H9 (cell line): ENCODE results near the gene MDFIC2. TPM values are rescaled to one million over a fixed set of nuclear protein-coding genes. Genes with fewer than 3 reads are reported as not detected.

Experiments
- DNase-seq: peaks from one replicate; pipeline ENCODE4 v3.0.0-alpha.2; 2017
- H2AFZ ChIP-seq: one replicate; pipeline ENCODE4 v1.6.1; 2013; ENCODE audit warnings: mild to moderate bottlenecking, low read length, control low read depth, moderate library complexity
- H2AK5ac ChIP-seq: 2 replicates; pipeline ENCODE4 v1.6.1; 2013; ENCODE audit warnings: low read length, control low read depth, mixed read lengths; ENCODE audit not compliant: insufficient read length
- H2BK120ac ChIP-seq: one replicate; pipeline ENCODE4 v1.6.1; 2013; ENCODE audit warnings: low read depth, mild to moderate bottlenecking, low read length, control low read depth, inconsistent platforms; ENCODE audit not compliant: poor library complexity, severe bottlenecking
- H2BK12ac ChIP-seq: 2 replicates; pipeline ENCODE4 v1.6.1; 2013; ENCODE audit warnings: low read length, control low read depth, mixed read lengths, low read depth; ENCODE audit not compliant: insufficient read length
- H2BK15ac ChIP-seq: 2 replicates; pipeline ENCODE4 v1.6.1; 2013; ENCODE audit warnings: low read depth, low read length, control low read depth
- H2BK20ac ChIP-seq: one replicate; pipeline ENCODE4 v1.6.1; 2013; ENCODE audit warnings: low read depth, mild to moderate bottlenecking, low read length, control low read depth, inconsistent platforms; ENCODE audit not compliant: poor library complexity, severe bottlenecking
- H2BK5ac ChIP-seq: 2 replicates; pipeline ENCODE4 v1.6.1; 2013; ENCODE audit warnings: low read length, control low read depth, mixed read lengths; ENCODE audit not compliant: insufficient read length
- H3K14ac ChIP-seq: 2 replicates; pipeline ENCODE4 v1.6.1; 2013; ENCODE audit warnings: low read length, control low read depth; ENCODE audit not compliant: insufficient read depth
- H3K18ac ChIP-seq: 2 replicates; pipeline ENCODE4 v1.6.1; 2013; ENCODE audit warnings: low read depth, mild to moderate bottlenecking, mixed read lengths, low read length, control low read depth; ENCODE audit not compliant: insufficient read length
- H3K23ac ChIP-seq: 2 replicates; pipeline ENCODE4 v1.6.1; 2013; ENCODE audit warnings: low read length, control low read depth, mixed read lengths, low read depth; ENCODE audit not compliant: insufficient read length
- H3K23me2 ChIP-seq: 2 replicates; pipeline ENCODE4 v1.6.1; 2013; ENCODE audit warnings: low read depth, mild to moderate bottlenecking, mixed read lengths, low read length, control low read depth; ENCODE audit not compliant: insufficient read length, poor library complexity, severe bottlenecking
- H3K27ac ChIP-seq: 2 replicates; pipeline ENCODE4 v1.5.1; 2013; ENCODE audit warnings: low read length, control low read depth, mixed read lengths, low read depth; ENCODE audit not compliant: insufficient read length
- H3K27me3 ChIP-seq: 2 replicates; pipeline ENCODE4 v1.6.1; 2013; ENCODE audit warnings: low read length, control low read depth, inconsistent platforms; ENCODE audit not compliant: insufficient read depth
- H3K4ac ChIP-seq: 2 replicates; pipeline ENCODE4 v1.6.1; 2013; ENCODE audit warnings: low read depth, mild to moderate bottlenecking, control low read depth, inconsistent platforms, low read length, moderate library complexity
- H3K4me1 ChIP-seq: 2 replicates; pipeline ENCODE4 v1.6.1; 2013; ENCODE audit warnings: low read length, control low read depth, inconsistent platforms; ENCODE audit not compliant: insufficient read depth
- H3K4me2 ChIP-seq: 2 replicates; pipeline ENCODE4 v1.6.1; 2013; ENCODE audit warnings: low read length, control low read depth, mixed read lengths; ENCODE audit not compliant: insufficient read length, insufficient read depth
- H3K56ac ChIP-seq: 2 replicates; pipeline ENCODE4 v1.6.1; 2013; ENCODE audit warnings: low read depth, mild to moderate bottlenecking, mixed read lengths, low read length, control low read depth; ENCODE audit not compliant: insufficient read length
- H3K79me1 ChIP-seq: 2 replicates; pipeline ENCODE4 v1.6.1; 2013; ENCODE audit warnings: low read depth, mild to moderate bottlenecking, moderate library complexity, low read length, control low read depth, inconsistent platforms; ENCODE audit not compliant: insufficient read depth, poor library complexity, severe bottlenecking
- H3K79me2 ChIP-seq: 2 replicates; pipeline ENCODE4 v1.6.1; 2013; ENCODE audit warnings: low read length, control low read depth, inconsistent platforms; ENCODE audit not compliant: insufficient read depth
- H3K9ac ChIP-seq: 2 replicates; pipeline ENCODE4 v1.6.1; 2013; ENCODE audit warnings: low read length, control low read depth, mixed read lengths; ENCODE audit not compliant: insufficient read length; ENCODE audit errors: extremely low read depth
- H3K9me3 ChIP-seq: one replicate; pipeline ENCODE4 v1.6.1; 2013; ENCODE audit warnings: low read depth, low read length, inconsistent platforms; ENCODE audit not compliant: control insufficient read depth
- H3T11ph ChIP-seq: one replicate; pipeline ENCODE4 v1.6.1; 2013; ENCODE audit warnings: mild to moderate bottlenecking, low read length, control low read depth, inconsistent platforms
- H4K20me1 ChIP-seq: one replicate; pipeline ENCODE4 v1.6.1; 2013; ENCODE audit not compliant: control insufficient read depth, insufficient read length, insufficient read depth
- H4K5ac ChIP-seq: 2 replicates; pipeline ENCODE4 v1.6.1; 2013; ENCODE audit warnings: low read depth, mild to moderate bottlenecking, mixed read lengths, low read length, control low read depth; ENCODE audit not compliant: insufficient read length
- H4K8ac ChIP-seq: replicated peaks from 2 replicates; pipeline ENCODE4 v1.6.1; 2013; ENCODE audit warnings: low read length, control low read depth, mixed read lengths, low read depth; ENCODE audit not compliant: insufficient read length
- H4K91ac ChIP-seq: 2 replicates; pipeline ENCODE4 v1.6.1; 2013; ENCODE audit warnings: low read depth, mild to moderate bottlenecking, moderate library complexity, mixed read lengths, low read length, control low read depth; ENCODE audit not compliant: insufficient read length
- H3K27ac Mint-ChIP-seq, 3 experiments: 2 replicates in 2 of 3; 3 replicates in 1 of 3; pipeline ENCODE4 v1.8.0; 2020 to 2021; ENCODE audit warnings: mixed read lengths in 3 of 3, mild to moderate bottlenecking in 1 of 3, moderate library complexity in 1 of 3
- H3K27me3 Mint-ChIP-seq: 2 replicates; pipeline ENCODE4 v1.8.0; 2021; ENCODE audit warnings: low read depth, mild to moderate bottlenecking, moderate library complexity, mixed read lengths
- H3K36me3 Mint-ChIP-seq, 3 experiments: 2 replicates in 2 of 3; 3 replicates in 1 of 3; pipeline ENCODE4 v1.8.0; 2020 to 2021; ENCODE audit warnings: low read depth in 3 of 3, mixed read lengths in 3 of 3; ENCODE audit not compliant: insufficient read depth in 1 of 3
- H3K4me1 Mint-ChIP-seq, 2 experiments: 2 replicates each; pipeline ENCODE4 v1.8.0; 2020; ENCODE audit warnings: mixed read lengths in 2 of 2
- H3K4me3 Mint-ChIP-seq, 2 experiments: 2 replicates in 1 of 2; 3 replicates in 1 of 2; pipeline ENCODE4 v1.8.0; 2020 to 2021; ENCODE audit warnings: mild to moderate bottlenecking in 2 of 2, mixed read lengths in 2 of 2, moderate library complexity in 1 of 2
- H3K9me3 Mint-ChIP-seq, 2 experiments: 2 replicates in 1 of 2; 3 replicates in 1 of 2; pipeline ENCODE4 v1.8.0; 2020; ENCODE audit warnings: mild to moderate bottlenecking in 2 of 2, mixed read lengths in 2 of 2, moderate library complexity in 1 of 2
- WGBS: extraction: QIAGEN DNeasy Blood & Tissue Kit; methylation state at CpG from one replicate; pipeline ENCODE4 v1.1.7; 2013; ENCODE audit warnings: missing lambda C conversion rate, low lambda C conversion rate, mixed read lengths; ENCODE audit not compliant: insufficient read length; ENCODE audit errors: extremely low coverage; 5-methylcytosine and 5-hydroxymethylcytosine counted together
- total RNA-seq: library from RNA; stranded (reverse); gene quantifications from 2 replicates; pipeline ENCODE4 v1.2.1, GENCODE V29; 2021
- TF ChIP-seq, protein P1 (sequence below): fragments of 200-600 bp; sonication (generic); conservative IDR thresholded peaks from 3 replicates; pipeline ENCODE4 v1.8.0; 2021; ENCODE audit warnings: antibody characterized with exemption, mild to moderate bottlenecking

The MDFIC2 gene
- total RNA-seq, 1 experiment from 2014 or later: not detected

DNA sequence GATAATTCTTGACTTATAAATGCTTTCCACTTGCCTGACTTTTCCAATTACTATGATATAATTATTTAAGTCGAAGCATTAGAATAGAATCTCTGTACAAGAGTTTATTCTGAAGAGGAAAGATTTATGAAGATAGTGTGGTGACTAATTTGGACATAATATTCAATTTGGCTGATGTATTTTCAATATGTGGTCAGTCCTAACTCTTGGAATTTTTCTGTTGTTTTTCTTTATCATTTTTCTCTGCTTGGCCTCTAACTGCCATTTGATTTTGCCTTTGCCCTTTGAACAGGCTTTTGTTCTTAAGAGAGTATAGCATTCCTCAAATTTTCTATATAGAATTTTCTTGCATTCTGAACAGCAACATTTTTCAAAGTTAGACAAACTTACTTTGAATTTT lies 2.6 kb upstream of the MDFIC2 start:
- no peaks in the 10 kb centered on the region for H3K79me1 ChIP-seq
- no peak overlapping the region for H2BK12ac ChIP-seq
- no peak overlapping the region for H2BK15ac ChIP-seq
- H2BK20ac ChIP-seq: no peak overlapping the region
- no peak overlapping the region for H4K8ac ChIP-seq
- no peak overlapping the region for H3K14ac ChIP-seq
- no peak overlapping the region for H3T11ph ChIP-seq
- H2AK5ac ChIP-seq: no peak overlapping the region
- no peak overlapping the region for H2BK5ac ChIP-seq
- no peak overlapping the region for H3K23ac ChIP-seq
- no peaks in the 10 kb centered on the region for H4K20me1 ChIP-seq
- H3K4me1 ChIP-seq: no peaks in the 10 kb centered on the region
- H3K23me2 ChIP-seq: no peaks in the 10 kb centered on the region
- H2BK120ac ChIP-seq: no peak overlapping the region
- no peak overlapping the region for H3K4me3 Mint-ChIP-seq
- no peak overlapping the region for H3K4ac ChIP-seq
- WGBS: no CpG with 5 or more reads among the region's 1 CpG
- H3K56ac ChIP-seq: no peak overlapping the region
- H2AFZ ChIP-seq: no peak overlapping the region
- H3K4me1 Mint-ChIP-seq: peaks cover 4 to 10% of the 10 kb centered on the region in 2 experiments; a peak in 3 of 4 replicates
- no peaks in the 10 kb centered on the region for H3K79me2 ChIP-seq
- TF ChIP-seq, protein P1, sequence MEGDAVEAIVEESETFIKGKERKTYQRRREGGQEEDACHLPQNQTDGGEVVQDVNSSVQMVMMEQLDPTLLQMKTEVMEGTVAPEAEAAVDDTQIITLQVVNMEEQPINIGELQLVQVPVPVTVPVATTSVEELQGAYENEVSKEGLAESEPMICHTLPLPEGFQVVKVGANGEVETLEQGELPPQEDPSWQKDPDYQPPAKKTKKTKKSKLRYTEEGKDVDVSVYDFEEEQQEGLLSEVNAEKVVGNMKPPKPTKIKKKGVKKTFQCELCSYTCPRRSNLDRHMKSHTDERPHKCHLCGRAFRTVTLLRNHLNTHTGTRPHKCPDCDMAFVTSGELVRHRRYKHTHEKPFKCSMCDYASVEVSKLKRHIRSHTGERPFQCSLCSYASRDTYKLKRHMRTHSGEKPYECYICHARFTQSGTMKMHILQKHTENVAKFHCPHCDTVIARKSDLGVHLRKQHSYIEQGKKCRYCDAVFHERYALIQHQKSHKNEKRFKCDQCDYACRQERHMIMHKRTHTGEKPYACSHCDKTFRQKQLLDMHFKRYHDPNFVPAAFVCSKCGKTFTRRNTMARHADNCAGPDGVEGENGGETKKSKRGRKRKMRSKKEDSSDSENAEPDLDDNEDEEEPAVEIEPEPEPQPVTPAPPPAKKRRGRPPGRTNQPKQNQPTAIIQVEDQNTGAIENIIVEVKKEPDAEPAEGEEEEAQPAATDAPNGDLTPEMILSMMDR: no peak
- H3K27me3 Mint-ChIP-seq: no peaks in the 10 kb centered on the region
- no peaks in the 10 kb centered on the region for H3K9me3 ChIP-seq
- no peak overlapping the region for H3K27ac Mint-ChIP-seq
- no peak for DNase-seq
- no peaks in the 10 kb centered on the region; a peak in 1 of 7 replicates for H3K36me3 Mint-ChIP-seq
- H3K9ac ChIP-seq: no peak overlapping the region
- no peak overlapping the region for H4K91ac ChIP-seq
- H3K18ac ChIP-seq: no peak overlapping the region
- peaks cover 6 to 11% of the 10 kb centered on the region in 2 experiments; a peak in 3 of 5 replicates for H3K9me3 Mint-ChIP-seq
- H3K4me2 ChIP-seq: no peak overlapping the region
- no peak overlapping the region for H4K5ac ChIP-seq
- H3K27me3 ChIP-seq: no peaks in the 10 kb centered on the region
- no peak overlapping the region for H3K27ac ChIP-seq
